Measurements from ENCODE around the gene C4BPA. TPM values are rescaled to one million over a fixed set of nuclear protein-coding genes. Genes with fewer than 3 reads are reported as not detected.

The C4BPA gene
- total RNA-seq, 1 experiment from 2014 or later: not detected

- Histone ChIP-seq H3K23ac (ENCODE audit: insufficient read length, low read depth, low read length) (no peak overlapping the region), H3K4me2 (ENCODE audit: insufficient read depth, insufficient read length, low read length) (no peak overlapping the region), H3K9ac (ENCODE audit: extremely low read depth, insufficient read length, low read length) (no peak overlapping the region), H3K23me2 (ENCODE audit: insufficient read length, low read depth, low read length, poor library complexity, severe bottlenecking) (no peaks in the 10 kb centered on the region), H3K18ac (ENCODE audit: insufficient read length, low read depth, low read length) (no peak overlapping the region), H3K4ac (ENCODE audit: low read depth, low read length) (no peak overlapping the region), H2BK120ac (ENCODE audit: low read depth, low read length, poor library complexity, severe bottlenecking) (no peak overlapping the region), H3K14ac (ENCODE audit: insufficient read depth, low read length) (no peak overlapping the region), H3K79me1 (ENCODE audit: insufficient read depth, low read depth, low read length, poor library complexity, severe bottlenecking) (no peaks in the 10 kb centered on the region), H2BK5ac (ENCODE audit: insufficient read length, low read length) (no peak overlapping the region), H2BK15ac (ENCODE audit: low read depth, low read length) (no peak overlapping the region), H3K27me3 (ENCODE audit: insufficient read depth, low read length) (no peaks in the 10 kb centered on the region), H2AK5ac (ENCODE audit: insufficient read length, low read length) (no peak overlapping the region), H4K8ac (replicated peaks; ENCODE audit: insufficient read length, low read depth, low read length) (no peak overlapping the region), H2AFZ (ENCODE audit: low read length) (no peak overlapping the region), H2BK12ac (ENCODE audit: insufficient read length, low read depth, low read length) (no peak overlapping the region), H3T11ph (ENCODE audit: low read length) (no peak overlapping the region), H3K56ac (ENCODE audit: insufficient read length, low read depth, low read length) (no peak overlapping the region), H4K5ac (ENCODE audit: insufficient read length, low read depth, low read length) (no peak overlapping the region), H3K79me2 (ENCODE audit: insufficient read depth, low read length) (no peaks in the 10 kb centered on the region), H2BK20ac (ENCODE audit: low read depth, low read length, poor library complexity, severe bottlenecking) (no peak overlapping the region), H3K27ac (ENCODE audit: insufficient read length, low read depth, low read length) (no peak overlapping the region), H3K4me1 (ENCODE audit: insufficient read depth, low read length) (no peaks in the 10 kb centered on the region), H4K91ac (ENCODE audit: insufficient read length, low read depth, low read length) (no peak overlapping the region), H3K9me3 (ENCODE audit: control insufficient read depth, low read depth, low read length) (peaks cover 18% of the 10 kb centered on the region), H4K20me1 (ENCODE audit: control insufficient read depth, insufficient read depth, insufficient read length) (no peaks in the 10 kb centered on the region)
- no peak for TF ChIP-seq CTCF (conservative IDR thresholded peaks at IDR 0.05)
- peaks cover 0 to 9% (median 3%) of the 10 kb centered on the region in 3 experiments; a peak in 5 of 7 replicates for H3K36me3 Mint-ChIP-seq (ENCODE audit: insufficient read depth in 1 of 3, low read depth in 3 of 3)
- H3K4me1 Mint-ChIP-seq: peaks cover 4 to 5% of the 10 kb centered on the region in 2 experiments
- peaks cover 17 to 21% of the 10 kb centered on the region in 2 experiments for H3K9me3 Mint-ChIP-seq
- DNase-seq: no peak
- H3K4me3 Mint-ChIP-seq: no peak overlapping the region
- WGBS (ENCODE audit: extremely low coverage, insufficient read length, low lambda C conversion rate): no CpG with 5 or more reads among the region's 5 CpGs
- no peak overlapping the region for H3K27ac Mint-ChIP-seq
- peaks cover 2% of the 10 kb centered on the region for H3K27me3 Mint-ChIP-seq (ENCODE audit: low read depth)
These were observed 1.9 kb upstream of the C4BPA start for GRCh38 chr1:207102146-207102545.

Data from H9 (cell line).